H1 (cell line): ENCODE results near the gene RHOH. TPM values are rescaled to one million over a fixed set of nuclear protein-coding genes. Genes with fewer than 3 reads are reported as not detected.

Experiments used
- CTCF ChIA-PET: fragments of 300-600 bp; sonication (Branson Sonifier 250); formaldehyde crosslinking; loops from one replicate; lab custom pipeline; 2021; ENCODE audit not compliant: partially characterized antibody; lab: Charles Lee
- POLR2A ChIA-PET: fragments of 300-600 bp; sonication (Branson Sonifier 250); formaldehyde crosslinking; loops from one replicate; lab custom pipeline; 2021; ENCODE audit warnings: inconsistent platforms; ENCODE audit not compliant: partially characterized antibody; lab: Charles Lee
- DNase-seq, 2 experiments: peaks; one replicate each; pipeline versions ENCODE4 v3.0.0 to v3.0.0-alpha.2; 2010 to 2022; ENCODE audit warnings: low spot score in 2 of 2, low read depth in 1 of 2, mixed read lengths in 1 of 2
- FAIRE-seq: peaks from 2 replicates; lab custom pipeline; 2011; peaks lifted over from hg19 to GRCh38; lab: Jason Lieb, UNC
- H2AFZ ChIP-seq: 2 replicates; pipeline ENCODE4 v1.8.1; 2012; ENCODE audit warnings: low read length, inconsistent platforms
- H2AK5ac ChIP-seq: 2 replicates; pipeline ENCODE4 v1.6.1; 2013; ENCODE audit warnings: low read depth, low read length
- H2BK120ac ChIP-seq: replicated peaks from 2 replicates; pipeline ENCODE3; 2013; ENCODE audit warnings: low read depth, low read length, inconsistent platforms
- H2BK12ac ChIP-seq: 2 replicates; pipeline ENCODE4 v1.6.1; 2013; ENCODE audit warnings: low read depth, low read length
- H2BK15ac ChIP-seq: 2 replicates; pipeline ENCODE4 v1.6.1; 2013; ENCODE audit warnings: low read length
- H2BK20ac ChIP-seq: 2 replicates; pipeline ENCODE4 v1.6.1; 2013; ENCODE audit warnings: low read length
- H2BK5ac ChIP-seq: 2 replicates; pipeline ENCODE4 v1.6.1; 2013; ENCODE audit warnings: low read depth, low read length
- H3K14ac ChIP-seq: 2 replicates; pipeline ENCODE4 v1.6.1; 2013; ENCODE audit warnings: inconsistent platforms; ENCODE audit not compliant: insufficient read length
- H3K18ac ChIP-seq: 2 replicates; pipeline ENCODE4 v1.6.1; 2013; ENCODE audit warnings: low read length; ENCODE audit errors: extremely low read depth
- H3K23ac ChIP-seq: 2 replicates; pipeline ENCODE4 v1.6.1; 2013; ENCODE audit warnings: inconsistent platforms; ENCODE audit not compliant: insufficient read length
- H3K23me2 ChIP-seq: 2 replicates; pipeline ENCODE4 v1.6.1; 2013; ENCODE audit warnings: low read depth, low read length
- H3K27ac ChIP-seq: 2 replicates; pipeline ENCODE4 v1.6.1; 2011; ENCODE audit warnings: low read depth, low read length, inconsistent platforms
- H3K27me3 ChIP-seq, 4 experiments: replicated peaks in 1 of 4; 1 replicate in 1 of 4; 2 replicates in 3 of 4; pipeline versions ENCODE4 v1.6.1 to v1.8.1; 2011 to 2013; ENCODE audit warnings: low read length in 3 of 4, mild to moderate bottlenecking in 3 of 4, inconsistent platforms in 2 of 4, mixed read lengths in 2 of 4, moderate library complexity in 1 of 4; ENCODE audit not compliant: control insufficient read depth in 3 of 4, insufficient read depth in 3 of 4; ENCODE audit errors: extremely low read depth in 1 of 4
- H3K36me3 ChIP-seq, 4 experiments: 2 replicates each; pipeline versions ENCODE4 v1.6.1 to v1.8.1; 2011 to 2013; ENCODE audit warnings: mild to moderate bottlenecking in 4 of 4, low read length in 3 of 4, moderate library complexity in 2 of 4, control low read depth in 1 of 4, inconsistent platforms in 1 of 4; ENCODE audit not compliant: insufficient read depth in 4 of 4, control insufficient read depth in 2 of 4
- H3K4ac ChIP-seq: replicated peaks from 2 replicates; pipeline ENCODE3; 2013; ENCODE audit warnings: low read length, low read depth, mixed read lengths, inconsistent platforms; ENCODE audit not compliant: insufficient read length
- H3K4me1 ChIP-seq, 4 experiments: replicated peaks in 1 of 4; 1 replicate in 1 of 4; 2 replicates in 3 of 4; pipeline versions ENCODE4 v1.6.1 to v1.8.1; 2011 to 2013; ENCODE audit warnings: low read length in 3 of 4, inconsistent platforms in 2 of 4, mixed read lengths in 1 of 4; ENCODE audit not compliant: insufficient read depth in 4 of 4, control insufficient read depth in 3 of 4
- H3K4me2 ChIP-seq, 2 experiments: 2 replicates each; pipeline versions ENCODE4 v1.6.1 to v1.8.1; 2011 to 2013; ENCODE audit warnings: low read depth in 2 of 2, low read length in 2 of 2, control low read depth in 1 of 2, inconsistent platforms in 1 of 2, mild to moderate bottlenecking in 1 of 2; ENCODE audit not compliant: insufficient read depth in 1 of 2
- H3K4me3 ChIP-seq, 4 experiments: fragments of 200-600, 300-600 bp in 1 of 4; sonication (generic), shearing (Covaris generic), sonication (Bioruptor Twin) in 1 of 4; 2 replicates each; pipeline versions ENCODE4 v1.5.1 to v1.8.1; 2011 to 2016; ENCODE audit warnings: low read length in 4 of 4, low read depth in 3 of 4, control low read depth in 2 of 4, inconsistent platforms in 2 of 4, mild to moderate bottlenecking in 2 of 4, mixed read lengths in 1 of 4, moderate library complexity in 1 of 4; ENCODE audit not compliant: insufficient read depth in 2 of 4; ENCODE audit errors: extremely low read depth in 1 of 4
- H3K56ac ChIP-seq: replicated peaks from 2 replicates; pipeline ENCODE3; 2013; ENCODE audit warnings: low read depth, mild to moderate bottlenecking, mixed read lengths, low read length, inconsistent platforms; ENCODE audit not compliant: insufficient read length
- H3K79me1 ChIP-seq: 2 replicates; pipeline ENCODE4 v1.6.1; 2013; ENCODE audit warnings: low read depth, low read length, control low read depth
- H3K79me2 ChIP-seq, 2 experiments: 2 replicates each; pipeline versions ENCODE4 v1.6.1 to v1.8.1; 2012 to 2013; ENCODE audit warnings: low read length in 2 of 2, mild to moderate bottlenecking in 2 of 2, inconsistent platforms in 1 of 2; ENCODE audit not compliant: insufficient read depth in 2 of 2, control insufficient read depth in 1 of 2
- H3K9ac ChIP-seq, 4 experiments: replicated peaks in 1 of 4; 1 replicate in 1 of 4; 2 replicates in 3 of 4; pipeline versions ENCODE4 v1.6.1 to v1.8.1; 2011 to 2013; ENCODE audit warnings: low read depth in 3 of 4, low read length in 3 of 4, control low read depth in 2 of 4, mild to moderate bottlenecking in 2 of 4, moderate library complexity in 2 of 4, inconsistent platforms in 1 of 4; ENCODE audit errors: extremely low read depth in 1 of 4
- H3K9me3 ChIP-seq, 2 experiments: 2 replicates each; pipeline versions ENCODE4 v1.6.1 to v1.8.1; 2012 to 2013; ENCODE audit warnings: mild to moderate bottlenecking in 2 of 2, moderate library complexity in 2 of 2, control low read depth in 1 of 2, inconsistent platforms in 1 of 2, low read depth in 1 of 2, low read length in 1 of 2, mixed read lengths in 1 of 2; ENCODE audit not compliant: insufficient read depth in 2 of 2
- H4K20me1 ChIP-seq, 2 experiments: replicated peaks in 1 of 2; 2 replicates each; pipeline versions ENCODE3 to v1.8.1; 2011 to 2013; ENCODE audit warnings: inconsistent platforms in 2 of 2, low read length in 2 of 2, mild to moderate bottlenecking in 1 of 2; ENCODE audit not compliant: insufficient read depth in 2 of 2, control insufficient read depth in 1 of 2
- H4K5ac ChIP-seq: 2 replicates; pipeline ENCODE4 v1.6.1; 2013; ENCODE audit warnings: low read length, low read depth, mixed read lengths, inconsistent platforms; ENCODE audit not compliant: insufficient read length
- H4K8ac ChIP-seq: 2 replicates; pipeline ENCODE4 v1.8.0; 2013; ENCODE audit warnings: mild to moderate bottlenecking, moderate library complexity, low read length, inconsistent platforms; ENCODE audit not compliant: insufficient read depth; ENCODE audit errors: extremely low read depth
- H4K91ac ChIP-seq: replicated peaks from 2 replicates; pipeline ENCODE3; 2013; ENCODE audit warnings: low read length, mixed read lengths, inconsistent platforms; ENCODE audit not compliant: insufficient read length
- BRCA1 ChIP-seq: IDR thresholded peaks from 2 replicates; pipeline ENCODE4 v1.6.1; 2012; ENCODE audit warnings: low read depth, low read length, improper control_type of control experiment
- CHD1 ChIP-seq: IDR thresholded peaks from 2 replicates; pipeline ENCODE4 v1.6.1; 2012; ENCODE audit warnings: low read depth, low read length, improper control_type of control experiment
- EZH2 ChIP-seq: fragments of 200-600 bp; sonication (generic); IDR thresholded peaks from 2 replicates; pipeline ENCODE4 v1.7.1; 2012; ENCODE audit warnings: low read depth, mild to moderate bottlenecking, moderate library complexity, low read length, inconsistent platforms; ENCODE audit not compliant: severe bottlenecking
- FOSL1 ChIP-seq: IDR thresholded peaks from 2 replicates; pipeline ENCODE4 v1.6.1; 2011; ENCODE audit warnings: mild to moderate bottlenecking, low read depth, low read length, moderate library complexity; ENCODE audit not compliant: insufficient read depth
- GABPA ChIP-seq: IDR thresholded peaks from 2 replicates; pipeline ENCODE4 v1.6.1; 2011; ENCODE audit warnings: mild to moderate bottlenecking, low read length, moderate library complexity, borderline replicate concordance; ENCODE audit not compliant: insufficient read depth
- KDM1A ChIP-seq: fragments of 200-600, 300-600 bp; sonication (generic); IDR thresholded peaks from 2 replicates; pipeline ENCODE4 v1.7.1; 2016; ENCODE audit warnings: mild to moderate bottlenecking, low read length, borderline replicate concordance
- NRF1 ChIP-seq: IDR thresholded peaks from 2 replicates; pipeline ENCODE4 v1.6.1; 2011; ENCODE audit warnings: mild to moderate bottlenecking, low read depth, low read length, improper control_type of control experiment
- RXRA ChIP-seq: IDR thresholded peaks from 2 replicates; pipeline ENCODE4 v1.6.1; 2011; ENCODE audit warnings: low read depth, mild to moderate bottlenecking, low read length, moderate library complexity; ENCODE audit not compliant: insufficient read depth
- SIN3A ChIP-seq, 2 experiments: IDR thresholded peaks in 1 of 2; conservative IDR thresholded peaks in 1 of 2; 2 replicates each; pipeline ENCODE4 v1.6.1; 2011 to 2012; ENCODE audit warnings: low read length in 2 of 2, improper control_type of control experiment in 1 of 2, low read depth in 1 of 2, mild to moderate bottlenecking in 1 of 2
- SP4 ChIP-seq: IDR thresholded peaks from 2 replicates; pipeline ENCODE4 v1.6.1; 2012; ENCODE audit warnings: low read length, inconsistent platforms
- WGBS, 2 experiments: shearing (Covaris generic) in 1 of 2; methylation state at CpG; one replicate each; pipeline versions ENCODE4 v1.1.6 to v1.1.7; 2013 to 2015; ENCODE audit warnings: low lambda C conversion rate in 2 of 2, mixed read lengths in 2 of 2, inconsistent platforms in 1 of 2, low coverage in 1 of 2, missing lambda C conversion rate in 1 of 2; ENCODE audit not compliant: insufficient replicate concordance in 2 of 2, insufficient coverage in 1 of 2, insufficient read length in 1 of 2; ENCODE audit errors: extremely low coverage in 1 of 2, missing lambda C conversion rate in 1 of 2; 5-methylcytosine and 5-hydroxymethylcytosine counted together
- polyA plus RNA-seq, 7 experiments: library from polyadenylated mRNA; depleted of rRNA in 3 of 7; stranded (reverse) in 5 of 7; unstranded in 2 of 7; fragments of >200 nt in 5 of 7; fragments of 200-250 nt in 2 of 7; gene quantifications; 1 replicate in 5 of 7; 2 replicates in 1 of 7; 4 replicates in 1 of 7; pipeline versions ENCODE4 v1.2.1 to v1.2.3, GENCODE V29; 2011 to 2013; ENCODE audit warnings: missing spikeins in 2 of 7, mixed read lengths in 2 of 7
- total RNA-seq: library from RNA; stranded (reverse); fragmentation: NEBNext Ultra II Directional; extraction: Animal tissue kit (Norgen Biotek cat#: 25700); gene quantifications from 2 replicates; pipeline ENCODE4 v1.2.1, GENCODE V29; 2021
- TF ChIP-seq, protein P1 (sequence below): IDR thresholded peaks from 2 replicates; pipeline ENCODE4 v1.6.1; 2011; ENCODE audit warnings: low read depth, mild to moderate bottlenecking, low read length; ENCODE audit not compliant: insufficient read depth

RHOH gene
- total and polyA plus RNA-seq, 2 of the 8 experiments (the other 6 are each of a cell fraction or from before 2014, with no cell fraction given) = 5.9 to 6.9 TPM

DNA sequence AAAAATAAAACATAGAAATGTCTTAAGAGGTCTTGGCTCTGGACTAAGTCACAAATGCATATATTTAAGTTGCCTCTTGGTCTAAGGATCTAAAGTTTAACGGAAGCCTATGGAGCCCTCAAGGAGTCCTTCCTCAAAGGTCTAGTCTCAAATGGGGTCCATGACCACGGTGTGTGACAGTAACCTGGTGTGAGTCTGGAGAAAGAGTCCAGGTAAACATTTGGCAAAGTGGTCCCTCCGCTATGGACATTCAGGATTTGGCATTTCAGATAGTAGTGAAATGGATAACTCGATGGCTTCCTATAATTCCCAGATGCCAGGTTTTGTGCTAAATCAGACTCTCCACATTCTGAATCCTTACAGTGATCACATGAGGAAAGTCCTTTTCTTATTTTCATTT, 44.2 kb downstream of the RHOH start:
- Histone ChIP-seq H4K91ac (no peak overlapping the region), H3K36me3 (no peaks in the 10 kb centered on the region; a peak in 1 of 8 replicates), H2BK15ac (no peak overlapping the region), H2AK5ac (no peak overlapping the region), H4K5ac (no peak overlapping the region), H3K79me1 (no peaks in the 10 kb centered on the region; the same call in 1 of the 2 replicates), H3K23me2 (no peaks in the 10 kb centered on the region), H3K23ac (no peak overlapping the region), H2AFZ (no peak overlapping the region), H3K4ac (no peak overlapping the region), H3K4me2 (no peak overlapping the region), H3K56ac (no peak overlapping the region), H3K27me3 (no peaks in the 10 kb centered on the region), H3K14ac (no peak overlapping the region), H2BK120ac (no peak overlapping the region), H3K18ac (no peak overlapping the region), H2BK12ac (no peak overlapping the region), H4K20me1 (no peaks in the 10 kb centered on the region), H3K4me3 (no peak overlapping the region), H2BK20ac (no peak overlapping the region), H4K8ac (no peak overlapping the region), H2BK5ac (no peak overlapping the region), H3K79me2 (no peaks in the 10 kb centered on the region), H3K27ac (no peak overlapping the region), H3K9ac (no peak overlapping the region), H3K9me3 (no peaks in the 10 kb centered on the region), H3K4me1 (no peaks in the 10 kb centered on the region; a peak in 2 of 7 replicates)
- ChIA-PET CTCF (interaction anchor here (0.6 to 2.7 kb wide), 4 partner anchors 11 to 195 kb away, joined by 3 to 12 read pairs (median 3); no protein-coding TSS in a partner anchor), POLR2A (no interaction called here)
- DNase-seq = no peak
- 72% methylated on average over 4 of the region's 4 CpGs; no CpG with 5 or more reads in 1 of the 2 experiments for WGBS, 2 experiments
- FAIRE-seq = no peak
- TF ChIP-seq NRF1 (no peak), CHD1 (no peak), EZH2 (no peak), SP4 (no peak), KDM1A (no peak), GABPA (no peak), RXRA (no peak), BRCA1 (no peak), SIN3A (conservative IDR thresholded peaks at IDR 0.05 in 1 of 2, IDR thresholded peaks at IDR 0.05 in 1 of 2; ENCODE audit: low read depth in 1 of 2, low read length in 2 of 2) (no peak), FOSL1 (no peak)
- TF ChIP-seq, protein P1, sequence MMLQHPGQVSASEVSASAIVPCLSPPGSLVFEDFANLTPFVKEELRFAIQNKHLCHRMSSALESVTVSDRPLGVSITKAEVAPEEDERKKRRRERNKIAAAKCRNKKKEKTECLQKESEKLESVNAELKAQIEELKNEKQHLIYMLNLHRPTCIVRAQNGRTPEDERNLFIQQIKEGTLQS = no peak
